GM13977 (cell line): ENCODE results near the gene WNK2.

Experiments
- DNase-seq: peaks from one replicate; pipeline ENCODE4 v3.0.0; 2012; ENCODE audit warnings: low spot score
- in situ Hi-C: fragments of 300-500 bp; cut with MboI; formaldehyde crosslinking; loops from one replicate; pipeline ENCODE4 v1.12.0; 2022; ENCODE audit warnings: low sequenced_read_pairs, low pct_unique_long_range_greater_than_20kb, mixed read lengths, inconsistent platforms; ENCODE audit not compliant: unreplicated experiment
- TF ChIP-seq, protein P1 (sequence below): IDR thresholded peaks from 2 replicates; pipeline ENCODE4 v1.5.1; 2012; ENCODE audit warnings: mild to moderate bottlenecking, control low read depth; ENCODE audit not compliant: insufficient read depth; ENCODE audit errors: extremely low read depth, missing control alignments

The WNK2 gene

DNA sequence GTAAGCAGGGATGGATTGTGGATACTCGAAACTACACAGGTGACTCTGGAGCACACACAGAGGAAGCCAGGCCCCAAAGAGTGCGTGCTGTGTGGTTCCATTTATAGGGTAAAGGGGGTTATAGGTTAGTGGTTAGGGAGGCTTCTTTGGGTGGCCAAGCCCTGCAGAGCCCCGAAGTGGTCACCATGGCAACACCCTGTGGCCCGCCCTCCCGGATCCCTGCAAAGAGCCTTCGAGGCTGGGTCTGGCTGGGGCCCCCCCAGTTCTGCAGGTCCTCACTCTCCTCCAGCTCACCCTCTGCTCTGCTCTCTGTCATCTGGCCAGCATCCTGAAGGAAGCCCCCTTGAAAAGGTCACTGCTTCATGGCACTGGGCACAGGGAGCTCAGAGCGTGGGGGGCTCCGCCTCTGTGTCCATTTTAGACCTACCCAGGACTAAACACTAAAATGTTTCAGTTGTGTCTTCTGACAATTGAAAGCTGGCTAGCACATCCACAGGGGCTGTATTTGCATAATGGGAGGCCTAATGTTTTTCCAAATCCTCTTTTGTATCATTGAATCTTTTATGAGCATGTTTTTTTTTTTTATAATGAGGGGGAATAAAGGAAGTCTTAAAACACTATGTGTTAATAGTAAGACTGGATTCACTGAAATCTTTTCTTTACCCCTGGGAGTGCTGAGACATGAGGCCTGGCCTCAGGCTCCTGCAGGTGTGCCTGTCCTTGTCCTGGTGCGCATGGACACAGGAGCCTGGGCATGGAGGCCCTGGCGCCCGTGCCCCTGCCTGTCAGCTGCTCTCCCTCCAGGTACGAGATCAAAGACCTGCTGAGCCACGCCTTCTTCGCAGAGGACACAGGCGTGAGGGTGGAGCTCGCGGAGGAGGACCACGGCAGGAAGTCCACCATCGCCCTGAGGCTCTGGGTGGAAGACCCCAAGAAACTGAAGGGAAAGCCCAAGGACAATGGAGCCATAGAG, 55.3 kb downstream of the WNK2 start:
- DNase-seq, result no peak
- TF ChIP-seq, protein P1, sequence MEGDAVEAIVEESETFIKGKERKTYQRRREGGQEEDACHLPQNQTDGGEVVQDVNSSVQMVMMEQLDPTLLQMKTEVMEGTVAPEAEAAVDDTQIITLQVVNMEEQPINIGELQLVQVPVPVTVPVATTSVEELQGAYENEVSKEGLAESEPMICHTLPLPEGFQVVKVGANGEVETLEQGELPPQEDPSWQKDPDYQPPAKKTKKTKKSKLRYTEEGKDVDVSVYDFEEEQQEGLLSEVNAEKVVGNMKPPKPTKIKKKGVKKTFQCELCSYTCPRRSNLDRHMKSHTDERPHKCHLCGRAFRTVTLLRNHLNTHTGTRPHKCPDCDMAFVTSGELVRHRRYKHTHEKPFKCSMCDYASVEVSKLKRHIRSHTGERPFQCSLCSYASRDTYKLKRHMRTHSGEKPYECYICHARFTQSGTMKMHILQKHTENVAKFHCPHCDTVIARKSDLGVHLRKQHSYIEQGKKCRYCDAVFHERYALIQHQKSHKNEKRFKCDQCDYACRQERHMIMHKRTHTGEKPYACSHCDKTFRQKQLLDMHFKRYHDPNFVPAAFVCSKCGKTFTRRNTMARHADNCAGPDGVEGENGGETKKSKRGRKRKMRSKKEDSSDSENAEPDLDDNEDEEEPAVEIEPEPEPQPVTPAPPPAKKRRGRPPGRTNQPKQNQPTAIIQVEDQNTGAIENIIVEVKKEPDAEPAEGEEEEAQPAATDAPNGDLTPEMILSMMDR, result no peak
- in situ Hi-C loops, result no loop called here

DNA sequence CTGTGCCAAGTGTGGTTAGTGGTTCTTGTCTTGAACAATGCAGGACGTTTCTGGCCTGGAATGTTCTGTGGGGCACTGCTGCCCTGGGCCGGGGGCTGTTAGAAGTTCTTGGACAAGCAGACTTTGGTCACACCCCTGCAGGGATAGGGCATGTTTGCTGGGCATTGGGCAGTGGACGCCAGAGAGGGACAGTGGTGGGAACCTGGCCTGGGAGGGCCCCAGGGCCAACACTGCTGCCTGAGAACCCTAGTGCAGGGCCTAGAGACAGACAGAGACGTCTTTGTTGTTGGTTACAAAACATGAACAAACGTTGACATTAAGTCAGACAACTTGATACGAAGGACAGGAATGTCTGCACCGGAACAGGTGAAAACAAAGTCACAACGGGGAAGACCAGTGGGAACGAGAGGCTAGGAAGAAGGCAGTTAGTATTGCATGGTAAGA, 57.0 kb downstream of the WNK2 start:
- no peak for DNase-seq
- in situ Hi-C loops, result no loop called here
- TF ChIP-seq, protein P1, result no peak

DNA sequence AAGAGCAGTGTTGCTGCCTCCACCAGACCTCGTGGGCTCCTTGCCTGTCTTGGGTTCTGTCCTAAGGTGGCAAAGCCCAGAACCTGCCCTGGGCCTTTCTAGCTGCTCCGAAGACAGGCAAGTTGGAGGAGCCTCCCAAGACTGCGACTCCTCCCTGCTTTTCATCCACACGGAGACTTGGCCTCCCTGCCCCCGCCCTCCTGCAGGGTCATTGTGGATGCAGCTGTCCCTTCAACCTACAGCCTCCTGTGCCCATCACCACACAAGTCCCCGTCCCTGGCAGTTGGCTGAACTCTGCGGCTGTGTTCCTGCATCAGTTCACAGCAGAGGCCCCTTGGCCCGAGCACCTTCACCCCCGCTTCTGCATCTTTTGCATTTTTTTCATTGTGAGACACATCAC, 59.2 kb downstream of the WNK2 start:
- no peak for DNase-seq
- in situ Hi-C loops, result no loop called here
- TF ChIP-seq, protein P1, result no peak

DNA sequence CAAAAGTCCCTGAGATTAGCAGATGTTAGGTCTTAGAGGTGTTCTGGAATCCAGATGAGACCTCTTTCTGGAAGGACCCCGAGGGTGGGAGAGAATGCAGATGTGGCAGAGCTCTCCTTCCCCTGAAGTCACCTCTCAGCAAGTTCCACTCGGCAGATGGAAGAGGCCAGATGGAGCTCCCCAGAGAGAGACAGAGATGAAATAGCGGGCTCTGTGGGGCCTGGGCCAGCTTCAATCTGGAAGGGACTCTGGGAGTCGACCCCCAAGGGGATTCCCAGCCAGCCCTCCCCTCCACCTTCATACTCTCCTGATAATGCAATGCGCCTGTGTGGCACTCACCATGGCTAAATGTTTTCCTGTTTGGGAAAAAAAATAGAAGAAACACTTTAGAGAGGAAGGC, 60.2 kb downstream of the WNK2 start:
- no peak for DNase-seq
- TF ChIP-seq, protein P1, result no peak
- in situ Hi-C loops, result no loop called here

DNA sequence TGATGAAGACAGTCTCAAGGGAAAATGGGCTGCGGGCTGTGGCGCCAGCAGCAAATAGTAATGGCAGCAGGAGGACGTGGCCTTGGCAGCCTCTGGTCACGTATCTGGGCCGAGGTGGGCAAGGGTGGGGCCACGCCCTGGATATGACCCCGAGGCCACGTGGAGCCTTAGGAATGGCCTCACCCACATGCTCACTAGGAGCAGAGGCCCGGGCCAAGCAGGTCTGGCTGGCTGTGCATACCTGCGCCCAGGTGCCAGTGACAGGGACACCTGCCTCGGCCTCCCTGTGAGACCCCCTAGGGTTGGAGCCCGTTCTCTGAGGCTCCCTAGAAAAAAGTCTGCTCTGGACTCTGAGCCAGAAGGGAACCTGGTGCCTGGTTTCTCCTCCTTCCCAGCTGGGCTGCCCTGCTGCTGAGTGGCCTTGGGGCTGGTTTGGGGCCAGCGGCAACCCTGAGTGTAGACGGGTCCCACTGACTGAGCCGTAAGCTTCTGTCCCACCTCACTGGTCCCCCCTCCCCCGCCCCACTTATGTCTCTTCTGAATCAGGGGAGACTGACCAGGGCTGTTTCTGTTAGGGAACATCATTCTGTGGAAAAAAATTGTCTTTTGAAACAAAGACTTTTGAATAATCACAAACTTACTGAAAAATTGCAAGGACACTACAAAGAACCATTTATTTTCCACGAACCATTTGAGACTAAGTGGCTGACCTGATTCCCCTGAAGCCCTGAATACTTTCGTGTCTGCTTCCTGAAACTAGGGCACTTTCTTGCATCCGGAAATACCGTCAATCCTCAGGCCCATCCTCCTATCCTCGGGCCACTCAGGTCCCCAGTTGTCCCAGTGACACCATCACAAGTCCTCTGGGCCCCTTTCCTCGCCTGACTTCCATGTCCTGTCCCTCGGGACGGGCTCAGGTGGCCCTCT, 60.8 kb downstream of the WNK2 start:
- in situ Hi-C loops, result no loop called here
- no peak for DNase-seq
- TF ChIP-seq, protein P1, result no peak

DNA sequence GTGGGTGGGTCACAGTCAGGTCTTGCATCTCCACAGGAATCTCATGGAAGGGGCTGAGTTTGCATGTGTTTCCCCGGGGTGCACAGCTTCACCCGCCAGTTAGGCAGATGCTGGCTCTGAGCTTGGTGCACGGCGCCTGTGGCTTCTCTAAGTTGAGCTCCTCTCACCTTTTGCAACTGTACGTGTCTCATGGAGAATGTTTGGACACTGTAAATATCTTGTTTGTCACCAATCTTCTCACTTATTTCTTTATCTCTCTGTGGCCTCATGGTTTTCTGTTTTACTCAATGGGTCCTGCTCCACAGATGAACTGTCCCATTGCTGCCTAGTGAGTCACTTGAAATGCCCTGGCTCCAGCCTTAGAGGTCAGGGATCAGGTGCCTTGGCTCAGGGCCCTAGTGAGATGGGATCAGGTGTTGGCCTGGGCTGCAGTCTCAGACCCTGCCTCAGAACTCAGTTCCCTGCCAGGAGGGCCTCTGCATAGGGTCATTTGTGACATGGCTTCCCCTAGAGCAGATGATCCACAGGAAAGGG, 61.6 kb downstream of the WNK2 start:
- DNase-seq, result no peak
- in situ Hi-C loops, result no loop called here
- TF ChIP-seq, protein P1, result no peak
